Measurements from ENCODE around the gene BNIPL. TPM values are rescaled to one million over a fixed set of nuclear protein-coding genes. Genes with fewer than 3 reads are reported as not detected.

The BNIPL gene
- total and polyA plus RNA-seq, 2 of the 4 experiments (the other 2 are of a cell fraction), result under 0.01 to 0.38 TPM

DNA sequence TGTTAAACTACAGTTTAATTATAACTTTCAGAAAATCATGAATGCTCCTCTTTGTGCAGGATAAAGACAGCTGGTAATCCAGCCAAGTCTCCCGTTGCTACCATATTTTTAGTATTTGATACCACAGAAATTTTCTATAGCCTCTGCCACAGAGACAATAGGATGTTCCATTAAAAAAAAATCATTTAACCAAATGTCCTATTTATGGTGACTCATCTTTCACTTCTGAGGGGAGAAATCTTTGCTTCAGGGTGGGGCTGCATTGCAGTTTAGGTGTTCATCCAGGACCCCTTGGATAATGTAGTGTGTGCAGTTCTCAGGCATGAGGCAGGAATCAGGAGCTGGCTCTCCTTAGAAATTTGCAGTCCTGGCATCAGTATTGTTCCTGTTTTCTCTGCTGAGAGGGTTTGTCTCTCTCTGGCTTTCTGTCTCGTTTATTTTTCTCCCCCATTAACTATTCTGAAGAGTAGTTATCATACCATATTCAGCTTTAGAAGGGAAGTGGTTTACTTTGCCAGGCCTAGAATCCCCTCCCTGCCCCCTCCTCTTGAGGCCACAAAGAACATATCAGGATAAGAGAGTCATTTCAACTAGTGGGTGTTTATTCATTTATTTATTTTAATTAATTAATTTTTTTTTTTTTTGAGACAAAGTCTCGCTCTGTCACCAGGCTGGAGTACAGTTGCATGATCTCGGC, 25.1 kb upstream of the BNIPL start:
- Histone ChIP-seq H2BK20ac (ENCODE audit: low read depth, low read length) (no peak overlapping the region), H3K36me3 (ENCODE audit: control insufficient read depth, insufficient read depth, low read length) (no peaks in the 10 kb centered on the region), H3K9me1 (ENCODE audit: insufficient read depth, low read length) (peaks cover 7% of the 10 kb centered on the region), H3K9me3 (ENCODE audit: control insufficient read depth, insufficient read depth, low read length) (no peaks in the 10 kb centered on the region), H3K4me2 (ENCODE audit: low read depth, low read length) (no peak overlapping the region), H3K4me3 (ENCODE audit: insufficient read depth, low read depth, low read length) (no peak overlapping the region), H2BK120ac (ENCODE audit: low read depth, low read length) (no peak overlapping the region), H2AK5ac (ENCODE audit: low read depth, low read length) (no peak overlapping the region), H2BK15ac (ENCODE audit: low read depth, low read length) (no peak overlapping the region), H4K91ac (ENCODE audit: insufficient read depth, low read depth, low read length) (no peak overlapping the region), H3K4ac (ENCODE audit: low read depth, low read length) (no peak overlapping the region), H4K8ac (ENCODE audit: low read depth in 2 of 2, low read length in 2 of 2) (no peak overlapping the region), H3K4me1 (ENCODE audit: control insufficient read depth, insufficient read depth, low read length) (0 out of 2 replicates have a peak, but pooled peaks cover 1% of the 10 kb centered on the region), H3K27me3 (ENCODE audit: control insufficient read depth, insufficient read depth, low read length) (no peaks in the 10 kb centered on the region), H4K5ac (ENCODE audit: low read depth, low read length) (no peak overlapping the region), H3K18ac (ENCODE audit: low read depth, low read length) (no peak overlapping the region), H3K79me1 (ENCODE audit: low read depth in 1 of 2, low read length in 2 of 2) (peaks cover 9 to 42% of the 10 kb centered on the region in 2 experiments), H4K20me1 (ENCODE audit: insufficient read depth, low read length) (no peaks in the 10 kb centered on the region), H2AK9ac (replicated peaks; ENCODE audit: low read depth, low read length, poor library complexity) (no peak overlapping the region), H3K9ac (ENCODE audit: low read depth, low read length) (no peak overlapping the region), H3K14ac (replicated peaks; ENCODE audit: low read depth, low read length) (no peak overlapping the region), H2BK5ac (ENCODE audit: low read depth, low read length, poor library complexity, severe bottlenecking) (no peak overlapping the region), H3K56ac (ENCODE audit: extremely low read depth, insufficient read depth, low read length) (no peak overlapping the region), H3K27ac (ENCODE audit: insufficient read depth, low read length) (no peak overlapping the region), H2AFZ (replicated peaks; ENCODE audit: low read length, poor library complexity) (no peak overlapping the region), H3K23ac (ENCODE audit: low read depth, low read length) (no peak overlapping the region; the same call in 1 of the 2 replicates)
- no TSS peak for BruUV-seq (replicated peaks)
- CTCF ChIA-PET, result interaction anchor here (1.0 kb wide), 1 partner anchor 48 kb away, joined by 5 read pairs; the partner anchor contains the start of gene CDC42SE1
- DNase-seq (no peak), ATAC-seq (ENCODE audit: low read depth) (no peak)
- intact Hi-C loops (cut with micrococcal nuclease), result no loop called here
- in situ Hi-C loops (cut with MboI; ENCODE audit: low sequenced_read_pairs), result no loop called here
- no CpG with 5 or more reads among the region's 4 CpGs for WGBS, 2 experiments (ENCODE audit: extremely low coverage in 2 of 2, insufficient read length in 1 of 2)
- TF ChIP-seq BHLHE40 (IDR thresholded peaks at IDR 0.05; ENCODE audit: low read depth, low read length), result no peak
- no peak for TF ChIP-seq RCOR1 (IDR thresholded peaks at IDR 0.05; ENCODE audit: insufficient replicate concordance, low read length)
- TF ChIP-seq, protein P1, sequence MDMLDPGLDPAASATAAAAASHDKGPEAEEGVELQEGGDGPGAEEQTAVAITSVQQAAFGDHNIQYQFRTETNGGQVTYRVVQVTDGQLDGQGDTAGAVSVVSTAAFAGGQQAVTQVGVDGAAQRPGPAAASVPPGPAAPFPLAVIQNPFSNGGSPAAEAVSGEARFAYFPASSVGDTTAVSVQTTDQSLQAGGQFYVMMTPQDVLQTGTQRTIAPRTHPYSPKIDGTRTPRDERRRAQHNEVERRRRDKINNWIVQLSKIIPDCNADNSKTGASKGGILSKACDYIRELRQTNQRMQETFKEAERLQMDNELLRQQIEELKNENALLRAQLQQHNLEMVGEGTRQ (IDR thresholded peaks at IDR 0.05; ENCODE audit: low read depth, low read length), result no peak
- no peak for TF ChIP-seq CHD1 (IDR thresholded peaks at IDR 0.05; ENCODE audit: low read depth, low read length)
- no peak for TF ChIP-seq RFX5 (IDR thresholded peaks at IDR 0.05; ENCODE audit: low read depth, low read length)
- TF ChIP-seq MAZ (IDR thresholded peaks at IDR 0.05; ENCODE audit: borderline replicate concordance, low read depth, low read length), result no peak
- TF ChIP-seq SMC3 (IDR thresholded peaks at IDR 0.05; ENCODE audit: low read depth, low read length), result no peak
- dilution Hi-C loops (cut with HindIII; ENCODE audit: low sequenced_read_pairs, unreplicated experiment), result no loop called here
- POLR2A ChIA-PET (ENCODE audit: unreplicated experiment), result no interaction called here
